GM18873 (cell line): ENCODE results near the gene CCNJ.
A peak's percentile ranks its signal among the peaks of the same experiment; 100 is the strongest.

ENCODE experiments used
- ATAC-seq: cut with Tn5 transposase; IDR thresholded peaks from one replicate; pipeline ENCODE4 v1.9.1; 2021; ENCODE audit warnings: mild to moderate bottlenecking, moderate library complexity, moderate number of reproducible peaks; ENCODE audit not compliant: unreplicated experiment, low FRiP score

CCNJ gene

GRCh38 chr10:96049340-96049739, 6.0 kb downstream of the CCNJ start:
- no peak for ATAC-seq

GRCh38 chr10:96053985-96054384, 10.6 kb downstream of the CCNJ start:
- ATAC-seq = no peak

GRCh38 chr10:96056787-96057186, 13.4 kb downstream of the CCNJ start:
- no peak for ATAC-seq

- ATAC-seq = no peak
These were observed 17.8 kb downstream of the CCNJ start for GRCh38 chr10:96061232-96061631.

- ATAC-seq = no peak
These were observed 29.3 kb downstream of the CCNJ start for GRCh38 chr10:96072674-96073073.

- ATAC-seq = no peak
These were observed 30.3 kb downstream of the CCNJ start for GRCh38 chr10:96073722-96074121.

GRCh38 chr10:96074776-96075175, 31.4 kb downstream of the CCNJ start:
- no peak for ATAC-seq

GRCh38 chr10:96075977-96076376, 32.6 kb downstream of the CCNJ start:
- no peak for ATAC-seq

GRCh38 chr10:96077156-96077555, 33.8 kb downstream of the CCNJ start:
- no peak for ATAC-seq

GRCh38 chr10:96082153-96082552, 38.8 kb downstream of the CCNJ start:
- ATAC-seq = no peak

GRCh38 chr10:96082748-96083147, 39.4 kb downstream of the CCNJ start:
- no peak for ATAC-seq

GRCh38 chr10:96089116-96089515, 45.7 kb downstream of the CCNJ start:
- ATAC-seq = no peak

GRCh38 chr10:96089670-96090462, 46.5 kb downstream of the CCNJ start:
- peak; percentile 61 for ATAC-seq

- ATAC-seq = no peak
These were observed 47.0 kb downstream of the CCNJ start for GRCh38 chr10:96090463-96090800.

GRCh38 chr10:96092999-96093767, 49.8 kb downstream of the CCNJ start:
- ATAC-seq = no peak

- ATAC-seq = no peak
These were observed 50.6 kb downstream of the CCNJ start for GRCh38 chr10:96093948-96094347.

- ATAC-seq = no peak
These were observed 53.6 kb downstream of the CCNJ start for GRCh38 chr10:96096958-96097357.

GRCh38 chr10:96097865-96098264, 54.5 kb downstream of the CCNJ start:
- ATAC-seq = no peak

- ATAC-seq = no peak
These were observed 64.2 kb downstream of the CCNJ start for GRCh38 chr10:96107623-96108038.
